GM21825 (cell line): ENCODE measurements around the gene MYL7.

ENCODE experiments used
- ATAC-seq: cut with Tn5 transposase; IDR thresholded peaks from one replicate; pipeline ENCODE4 v1.9.1; 2021; ENCODE audit warnings: mild to moderate bottlenecking, moderate library complexity; ENCODE audit not compliant: unreplicated experiment

Gene MYL7

GRCh38 chr7:44112997-44113763, 28.0 kb downstream of the MYL7 start:
- ATAC-seq = no peak

- no peak for ATAC-seq
These were observed 28.7 kb downstream of the MYL7 start for GRCh38 chr7:44112231-44112996.

DNA sequence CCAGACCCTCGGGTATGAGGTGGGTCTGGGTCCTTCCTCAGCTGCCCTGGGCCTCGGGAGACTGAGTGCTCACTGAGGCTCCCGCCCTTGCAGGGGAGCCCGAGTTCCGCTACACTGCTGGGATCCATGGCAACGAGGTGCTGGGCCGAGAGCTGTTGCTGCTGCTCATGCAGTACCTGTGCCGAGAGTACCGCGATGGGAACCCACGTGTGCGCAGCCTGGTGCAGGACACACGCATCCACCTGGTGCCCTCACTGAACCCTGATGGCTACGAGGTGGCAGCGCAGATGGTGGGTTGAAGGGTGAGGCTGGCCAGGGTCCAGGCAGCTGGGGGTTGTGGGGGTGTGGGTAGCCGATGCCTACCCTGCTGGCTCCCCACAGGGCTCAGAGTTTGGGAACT, 29.4 kb downstream of the MYL7 start:
- ATAC-seq = no peak

DNA sequence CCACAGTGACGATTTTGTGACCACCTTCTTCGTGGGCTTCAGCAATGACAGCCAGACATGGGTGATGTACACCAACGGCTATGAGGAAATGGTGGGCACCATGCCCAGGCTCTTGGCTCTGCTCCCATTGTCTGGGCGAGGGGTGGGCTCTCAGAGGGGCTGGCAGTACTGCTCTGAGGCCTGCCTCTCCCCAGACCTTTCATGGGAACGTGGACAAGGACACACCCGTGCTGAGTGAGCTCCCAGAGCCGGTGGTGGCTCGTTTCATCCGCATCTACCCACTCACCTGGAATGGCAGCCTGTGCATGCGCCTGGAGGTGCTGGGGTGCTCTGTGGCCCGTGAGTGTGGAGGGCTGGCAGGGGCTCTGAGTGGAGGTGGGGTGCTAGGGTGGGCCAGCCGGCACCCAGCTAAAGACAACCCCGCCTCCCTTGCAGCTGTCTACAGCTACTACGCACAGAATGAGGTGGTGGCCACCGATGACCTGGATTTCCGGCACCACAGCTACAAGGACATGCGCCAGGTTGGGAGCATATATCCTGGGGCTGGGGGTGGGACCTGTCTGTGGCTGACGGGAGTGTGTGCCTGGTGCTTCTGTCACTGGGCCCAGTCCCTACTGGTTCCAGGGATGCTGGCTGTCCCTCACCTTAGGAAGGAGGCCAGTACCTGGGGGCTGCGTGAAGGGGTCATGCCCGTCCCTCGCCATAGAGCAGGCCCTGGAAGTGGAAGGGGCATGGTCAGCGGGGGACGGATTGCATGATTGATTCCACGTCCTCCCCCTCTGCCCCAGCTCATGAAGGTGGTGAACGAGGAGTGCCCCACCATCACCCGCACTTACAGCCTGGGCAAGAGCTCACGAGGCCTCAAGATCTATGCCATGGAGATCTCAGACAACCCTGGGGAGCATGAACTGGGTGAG, 30.2 kb downstream of the MYL7 start:
- no peak for ATAC-seq

DNA sequence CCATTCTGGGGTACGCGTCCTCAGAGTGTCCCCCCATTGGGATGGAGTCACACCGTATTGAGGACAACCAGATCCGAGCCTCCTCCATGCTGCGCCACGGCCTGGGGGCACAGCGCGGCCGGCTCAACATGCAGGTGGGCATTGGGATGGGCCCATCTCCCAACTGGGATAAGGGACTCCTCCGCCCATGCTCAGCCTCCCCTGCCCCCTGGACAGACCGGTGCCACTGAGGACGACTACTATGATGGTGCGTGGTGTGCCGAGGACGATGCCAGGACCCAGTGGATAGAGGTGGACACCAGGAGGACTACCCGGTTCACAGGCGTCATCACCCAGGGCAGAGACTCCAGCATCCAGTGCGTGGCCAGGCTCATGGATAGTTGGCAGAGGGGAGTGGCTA, 31.1 kb downstream of the MYL7 start:
- no peak for ATAC-seq

- ATAC-seq = no peak
These were observed 32.1 kb downstream of the MYL7 start for GRCh38 chr7:44108768-44109750.

- no peak for ATAC-seq
These were observed 33.0 kb downstream of the MYL7 start for GRCh38 chr7:44107961-44108767.

DNA sequence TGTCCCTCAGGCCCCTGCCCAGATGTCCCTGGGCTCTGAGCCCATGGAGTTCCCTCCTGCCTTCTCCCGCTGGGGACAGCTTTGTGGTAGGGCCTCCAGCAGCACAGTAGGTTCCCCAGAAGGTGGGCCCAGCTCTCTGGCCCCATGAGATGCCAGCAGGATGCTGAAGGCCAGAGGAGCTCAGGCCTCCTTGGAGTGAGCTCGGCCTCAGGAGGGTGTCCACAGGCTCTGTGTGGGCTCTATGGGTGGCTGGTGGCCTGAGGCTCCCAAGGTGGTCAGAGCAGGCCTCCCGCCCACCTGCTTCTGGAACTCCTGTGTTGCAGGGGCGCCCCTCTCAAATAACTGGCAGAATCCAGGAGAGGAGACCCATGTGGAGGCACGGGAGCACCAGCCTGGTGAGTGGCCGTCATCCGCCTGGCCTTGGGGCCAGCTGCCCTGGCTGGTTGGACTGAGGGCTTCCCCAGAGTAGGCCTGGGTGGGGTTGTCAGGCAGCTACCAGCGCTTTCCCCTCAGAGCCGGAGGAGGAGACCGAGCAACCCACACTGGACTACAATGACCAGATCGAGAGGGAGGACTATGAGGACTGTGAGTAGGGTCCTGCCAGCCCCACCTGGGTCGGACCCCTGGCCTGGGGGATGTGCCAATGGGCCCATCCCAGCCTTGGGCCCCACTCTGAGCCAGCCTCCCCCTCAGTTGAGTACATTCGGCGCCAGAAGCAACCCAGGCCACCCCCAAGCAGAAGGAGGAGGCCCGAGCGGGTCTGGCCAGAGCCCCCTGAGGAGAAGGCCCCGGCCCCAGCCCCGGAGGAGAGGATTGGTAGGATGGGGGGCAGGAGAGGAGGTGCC, 33.8 kb downstream of the MYL7 start:
- no peak for ATAC-seq

- no peak for ATAC-seq
These were observed 34.6 kb downstream of the MYL7 start for GRCh38 chr7:44106311-44107065.

- no peak for ATAC-seq
These were observed 35.3 kb downstream of the MYL7 start for GRCh38 chr7:44105832-44106231.

DNA sequence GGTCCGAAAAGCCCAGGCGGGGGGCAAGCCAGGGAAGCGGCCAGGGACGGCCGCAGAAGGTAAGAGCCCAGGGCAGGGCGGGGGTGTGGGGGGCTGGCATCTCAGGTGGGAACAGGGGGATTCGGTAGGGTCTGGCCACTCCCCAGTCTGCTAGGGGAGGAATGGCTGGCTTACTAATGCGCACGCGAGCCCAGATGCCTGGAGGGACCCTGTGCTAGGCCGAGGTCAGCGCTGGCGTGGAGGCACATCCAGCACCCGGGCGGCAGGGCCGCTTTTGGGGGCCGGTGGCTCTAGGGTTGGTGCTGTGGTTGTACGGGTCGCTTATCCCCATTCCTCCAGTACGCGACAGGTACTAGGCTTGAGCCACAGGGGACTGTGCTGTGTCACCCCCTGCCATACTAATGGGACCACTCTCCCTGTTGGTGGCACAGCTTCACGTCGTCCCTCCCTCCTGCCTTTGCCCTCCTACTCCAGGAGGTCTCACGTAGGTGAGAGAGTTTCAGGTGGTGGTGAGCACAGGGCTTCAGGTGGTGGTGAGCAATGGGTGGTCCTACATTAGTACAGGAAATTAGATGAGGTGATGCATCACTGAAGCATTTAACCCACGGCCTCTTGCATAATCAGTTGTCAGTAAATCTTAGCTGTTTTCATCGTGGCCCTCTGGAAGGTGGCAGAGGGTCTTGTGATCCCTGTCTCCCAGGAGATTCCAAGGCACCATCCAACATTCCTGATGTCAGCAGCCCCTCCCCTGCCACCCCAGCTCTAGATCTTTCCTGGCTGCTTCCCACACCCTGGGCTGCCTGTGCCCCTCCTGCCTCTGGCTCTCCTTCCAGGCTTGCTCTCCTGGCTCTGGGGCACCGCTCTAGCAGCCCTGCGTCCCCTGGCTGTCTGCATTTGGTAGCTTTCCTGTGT, 36.0 kb downstream of the MYL7 start:
- ATAC-seq = no peak

DNA sequence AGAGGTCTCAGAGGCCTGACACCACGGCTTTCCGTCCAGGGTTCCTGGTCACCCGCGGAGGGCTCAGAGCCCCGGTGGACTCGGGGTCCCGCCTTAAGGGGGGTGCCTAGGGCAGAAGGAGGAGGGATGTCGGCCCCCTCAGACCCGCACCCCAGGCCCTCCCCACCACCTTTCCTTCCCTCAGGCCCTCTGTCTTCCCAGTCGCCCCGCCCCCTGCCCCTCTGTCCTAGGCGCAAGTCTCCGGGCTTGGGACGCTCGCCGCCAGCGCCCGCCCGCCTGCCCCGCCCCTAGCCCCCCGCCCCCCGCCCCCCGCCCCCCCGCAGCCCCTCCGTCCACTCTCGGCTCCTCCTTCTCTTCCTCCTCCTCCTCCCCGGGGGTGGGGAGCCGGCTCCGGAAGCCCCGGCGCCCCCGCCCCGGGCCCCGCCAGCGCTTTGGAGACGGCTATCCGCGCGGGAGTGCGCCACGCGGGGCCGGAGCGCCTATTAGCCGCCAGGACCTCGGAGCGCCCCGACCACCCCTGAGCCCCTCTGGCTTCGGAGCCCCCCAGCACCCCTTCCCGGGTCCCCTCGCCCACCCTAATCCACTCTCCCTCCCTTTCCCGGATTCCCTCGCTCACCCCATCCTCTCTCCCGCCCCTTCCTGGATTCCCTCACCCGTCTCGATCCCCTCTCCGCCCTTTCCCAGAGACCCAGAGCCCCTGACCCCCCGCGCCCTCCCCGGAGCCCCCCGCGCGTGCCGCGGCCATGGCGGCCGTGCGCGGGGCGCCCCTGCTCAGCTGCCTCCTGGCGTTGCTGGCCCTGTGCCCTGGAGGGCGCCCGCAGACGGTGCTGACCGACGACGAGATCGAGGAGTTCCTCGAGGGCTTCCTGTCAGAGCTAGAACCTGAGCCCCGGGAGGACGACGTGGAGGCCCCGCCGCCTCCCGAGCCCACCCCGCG, 36.9 kb downstream of the MYL7 start, which contains the start of gene AEBP1:
AEBP1 (plus strand) TSS at position 423 of the 937 bp plus-strand sequence; CDS start at position 744, 321 bp downstream.
- ATAC-seq = no peak

- no peak for ATAC-seq
These were observed 37.6 kb downstream of the MYL7 start for GRCh38 chr7:44103566-44103922.

GRCh38 chr7:44102846-44103565, 38.1 kb downstream of the MYL7 start:
- no peak for ATAC-seq
